Esophagus mucosa (tissue), 1 donor: ENCODE results near the gene POP4. TPM values are rescaled to one million over a fixed set of nuclear protein-coding genes. Genes with fewer than 3 reads are reported as not detected.
"Not testable (repeated sequence)": the region's sequence is repeated elsewhere in the genome, so short reads cannot be mapped to it uniquely, and the experiment has no call there.

Experiments used
- ATAC-seq: fragments of 200-7000 bp; cut with Tn5 transposase; one replicate; pipeline ENCODE4 v1.9.1; 2020
- total RNA-seq: library from RNA; stranded (reverse); gene quantifications from one replicate; pipeline ENCODE4 v1.2.4, GENCODE V29; 2023
- donor health status: DM: yes; HTN: yes; CAD: no.

The POP4 gene
- total RNA-seq, 1 donor from 2014 or later, result 49.3 TPM

DNA sequence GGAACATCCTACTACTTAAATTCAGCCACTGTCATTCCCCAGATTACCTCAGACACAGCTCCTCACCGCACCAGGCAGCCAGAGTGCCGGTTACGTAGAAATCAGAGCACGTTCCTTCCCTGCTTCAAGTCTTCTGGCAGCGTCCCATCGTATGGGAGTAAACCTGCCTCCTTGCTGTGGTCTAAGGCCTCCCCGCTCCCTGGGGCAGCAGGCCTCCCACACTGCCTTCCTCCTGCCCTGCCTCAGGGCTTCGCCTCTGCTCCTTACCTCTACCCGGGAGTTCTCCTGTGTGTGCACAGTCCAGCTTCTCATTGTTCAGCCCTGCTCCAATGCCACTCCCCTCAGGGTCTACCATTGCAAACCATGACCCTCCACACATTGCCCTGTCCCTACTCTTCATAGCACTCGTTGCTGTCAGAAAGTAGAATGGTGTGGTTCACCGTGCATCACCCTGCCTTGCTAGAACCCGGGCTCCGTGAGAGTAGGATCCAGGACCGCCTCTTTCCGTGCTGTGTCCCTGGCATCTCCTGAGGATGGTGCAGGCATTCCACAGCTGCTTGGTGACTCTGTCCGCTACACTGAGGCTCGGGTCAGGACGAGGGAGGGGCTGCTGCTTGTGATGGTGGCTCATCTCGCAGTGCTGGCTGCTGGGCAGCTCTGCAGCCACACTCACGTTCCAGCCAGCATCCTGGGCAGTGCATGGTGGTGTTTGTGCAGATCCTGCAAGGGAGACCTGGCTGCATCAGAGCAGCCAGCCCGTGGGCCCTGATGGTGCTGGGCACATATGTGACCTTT, 6.9 kb downstream of the POP4 start:
- no peak for ATAC-seq

DNA sequence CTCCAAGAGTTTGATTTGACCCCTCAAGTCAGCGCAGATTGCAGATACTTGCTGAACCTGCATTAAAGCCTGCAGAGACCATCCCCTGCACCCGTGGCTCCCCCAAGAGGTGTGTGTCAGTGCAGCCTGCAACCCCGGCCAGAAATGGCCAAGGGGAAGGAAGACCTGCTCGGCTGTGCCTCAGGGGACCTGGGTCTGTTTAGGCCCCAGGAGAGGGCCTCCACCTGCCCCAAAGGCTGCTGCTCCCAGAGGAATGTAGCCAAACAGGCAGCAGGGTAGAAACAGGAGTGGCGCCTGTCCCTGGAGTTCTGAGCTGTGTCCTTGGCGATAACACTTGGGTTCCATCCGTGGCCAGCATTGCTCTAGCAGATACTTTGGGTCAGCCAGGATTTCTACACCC, 8.0 kb downstream of the POP4 start:
- no peak for ATAC-seq

- ATAC-seq, result no peak
Observed at GRCh38 chr19:29614780-29615179, 8.7 kb downstream of the POP4 start.

DNA sequence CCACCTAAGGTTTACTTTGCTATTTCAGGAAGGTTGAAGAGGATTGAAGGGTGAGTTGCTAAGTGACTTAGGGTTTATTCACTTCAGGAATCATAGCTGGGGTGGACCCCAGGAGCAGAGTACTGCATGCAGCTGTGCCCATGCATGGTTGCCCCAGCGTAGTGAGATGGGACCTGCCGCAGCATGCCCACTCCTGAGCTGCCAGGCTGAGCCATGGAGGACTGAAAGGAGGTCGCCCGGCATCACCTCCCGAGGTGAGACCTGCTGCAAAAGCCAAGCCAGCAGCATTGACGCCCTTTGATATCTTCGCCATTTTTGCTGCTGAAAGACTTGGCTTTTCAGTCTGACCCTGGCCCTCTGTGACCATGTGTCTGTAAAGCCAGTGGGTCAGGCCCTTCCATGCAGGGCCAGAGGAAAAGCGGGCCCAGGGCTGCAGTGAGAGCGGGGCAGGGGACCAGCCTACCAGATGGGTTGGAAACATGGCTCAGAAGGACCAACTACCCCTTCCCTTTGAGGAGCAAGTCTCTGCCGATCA, 9.9 kb downstream of the POP4 start:
- ATAC-seq, result no peak

GRCh38 chr19:29616541-29616940, 10.5 kb downstream of the POP4 start:
- ATAC-seq, result no peak

DNA sequence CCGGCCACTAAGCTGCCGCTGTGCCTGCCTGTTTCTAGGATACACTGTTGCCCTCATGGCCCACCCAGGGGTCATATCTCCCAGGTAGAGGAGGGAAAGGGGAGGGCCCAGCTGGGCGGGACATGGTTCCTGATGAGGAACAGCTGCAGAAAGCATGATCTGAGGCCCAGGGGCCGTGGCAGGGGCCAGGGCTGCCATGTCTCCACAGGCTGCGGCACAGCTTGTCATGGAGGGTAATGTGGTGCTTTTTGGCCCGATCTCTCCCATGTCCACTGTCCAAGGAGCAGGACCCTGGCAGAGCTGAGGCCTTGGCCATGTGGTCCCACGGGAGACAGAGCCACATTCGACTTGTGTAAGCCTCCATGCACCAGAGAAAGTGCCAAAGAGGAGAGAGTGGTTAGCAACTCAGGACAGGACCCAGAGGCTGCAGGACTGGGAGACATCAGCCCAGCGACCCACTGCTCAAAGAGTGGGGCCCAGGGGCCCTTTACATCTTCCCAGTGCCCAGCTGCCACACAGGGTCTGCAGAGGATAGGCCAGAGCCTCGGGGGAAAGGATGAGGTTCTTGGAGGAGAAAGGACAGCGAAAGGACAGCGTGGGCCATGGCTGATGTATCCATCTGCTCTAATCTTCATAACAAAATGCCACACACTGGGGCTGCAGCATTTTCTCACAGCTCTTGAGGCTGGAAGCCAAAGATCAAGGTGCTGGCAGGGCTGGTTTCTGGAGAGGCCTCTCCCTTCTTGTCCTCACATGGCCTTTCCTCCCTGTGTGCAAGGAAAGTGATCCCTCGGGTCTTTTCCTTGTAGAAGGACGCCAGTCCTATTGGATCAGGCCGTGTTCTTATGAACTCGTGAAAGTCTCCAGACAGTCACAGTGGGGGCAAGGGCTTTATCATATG, 11.5 kb downstream of the POP4 start:
- no peak for ATAC-seq

- ATAC-seq, result no peak
Observed at GRCh38 chr19:29618434-29618833, 12.4 kb downstream of the POP4 start.

DNA sequence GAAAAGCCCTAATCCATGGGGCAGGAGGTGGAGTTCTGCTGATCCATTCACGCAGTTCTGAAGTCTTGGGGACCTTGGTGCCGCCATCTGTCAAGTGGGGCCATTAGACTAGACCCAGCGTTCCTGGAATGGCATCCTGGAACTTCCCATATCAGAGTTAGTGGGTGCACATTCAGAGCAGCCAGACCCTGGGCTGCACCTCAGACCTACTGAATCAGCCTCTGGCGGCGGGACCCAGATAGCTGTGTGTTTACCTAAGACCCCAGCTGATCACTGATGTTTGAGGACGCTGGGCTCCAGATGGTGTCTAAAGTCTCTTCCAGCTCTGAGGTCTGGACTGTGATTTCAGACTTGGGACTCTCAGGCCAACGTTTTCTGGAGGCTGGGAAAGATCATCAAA, 12.8 kb downstream of the POP4 start:
- no peak for ATAC-seq

GRCh38 chr19:29620931-29621351, 14.9 kb downstream of the POP4 start:
- ATAC-seq, result no peak

DNA sequence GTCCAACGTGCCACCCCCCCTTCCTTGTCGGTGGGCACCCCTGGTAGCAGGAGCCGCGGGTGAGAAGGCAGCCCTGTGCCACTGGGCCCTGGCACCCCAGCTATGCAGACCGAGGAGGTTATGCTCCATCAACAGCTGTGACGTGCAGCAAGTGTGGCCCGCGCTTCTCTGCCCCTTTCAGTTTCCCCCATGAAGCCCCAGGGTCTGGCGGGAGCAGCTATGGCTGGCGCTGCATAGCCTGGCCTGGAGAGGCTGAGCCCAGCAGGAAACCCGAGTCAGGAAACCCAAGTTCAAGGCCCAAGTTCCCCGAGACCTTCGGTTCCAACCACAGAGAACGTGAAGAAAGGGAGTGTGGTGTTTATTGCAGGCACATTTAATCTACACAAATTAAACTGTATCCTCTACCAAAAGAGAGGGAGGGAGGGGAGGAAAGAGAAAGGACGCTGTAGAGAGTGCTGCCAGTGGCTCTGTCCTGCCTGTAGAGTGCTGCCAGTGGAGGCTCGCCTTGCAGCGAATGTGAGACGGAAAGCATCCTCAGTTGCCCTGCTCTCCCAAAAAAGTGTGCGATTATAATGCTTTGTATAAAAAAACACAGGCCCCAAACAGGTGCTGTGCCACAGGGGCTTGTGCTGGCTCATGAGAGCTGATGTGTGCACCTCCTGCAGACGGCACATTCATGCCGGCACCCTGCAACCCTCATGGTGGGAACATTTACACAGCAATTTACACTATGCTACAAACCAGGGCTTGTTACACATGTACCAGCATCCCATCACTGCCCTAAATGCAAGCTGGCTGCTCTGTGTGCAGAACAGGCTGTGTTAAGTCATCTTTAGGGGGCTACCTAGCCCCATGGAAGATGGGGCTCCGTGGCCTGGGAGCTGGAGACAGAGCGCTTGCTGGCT, 16.3 kb downstream of the POP4 start:
- no peak for ATAC-seq

- ATAC-seq, result no peak
Observed at GRCh38 chr19:29623726-29624488, 17.8 kb downstream of the POP4 start.

- ATAC-seq, result no peak
Observed at GRCh38 chr19:29624489-29625185, 18.6 kb downstream of the POP4 start.

GRCh38 chr19:29625186-29625651, 19.1 kb downstream of the POP4 start:
- no peak for ATAC-seq

DNA sequence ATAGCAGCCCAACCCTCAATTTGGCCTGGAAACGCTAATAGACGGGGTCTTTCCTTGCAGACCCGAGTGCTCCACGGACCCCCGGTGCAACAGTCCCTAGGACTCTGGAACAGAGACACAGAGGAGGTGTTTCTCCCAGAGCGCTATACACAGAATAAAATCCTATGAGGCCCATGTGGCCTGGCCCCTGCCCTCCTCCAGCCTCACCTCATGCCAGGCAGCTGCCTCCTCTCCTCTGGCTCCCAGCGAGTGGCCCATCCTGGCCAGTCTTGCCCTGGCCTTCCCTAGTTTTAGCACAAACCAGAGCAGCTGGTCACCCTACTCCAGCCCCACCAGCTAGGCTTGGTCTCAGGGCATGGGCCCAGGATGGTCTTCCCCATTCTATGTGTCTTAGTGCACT, 20.3 kb downstream of the POP4 start:
- no peak for ATAC-seq

- ATAC-seq, result not testable (repeated sequence)
Observed at GRCh38 chr19:29626832-29627231, 20.7 kb downstream of the POP4 start.

GRCh38 chr19:29628661-29629385, 22.7 kb downstream of the POP4 start:
- no peak for ATAC-seq

GRCh38 chr19:29629836-29630534, 23.9 kb downstream of the POP4 start:
- peak; percentile 57 for ATAC-seq

DNA sequence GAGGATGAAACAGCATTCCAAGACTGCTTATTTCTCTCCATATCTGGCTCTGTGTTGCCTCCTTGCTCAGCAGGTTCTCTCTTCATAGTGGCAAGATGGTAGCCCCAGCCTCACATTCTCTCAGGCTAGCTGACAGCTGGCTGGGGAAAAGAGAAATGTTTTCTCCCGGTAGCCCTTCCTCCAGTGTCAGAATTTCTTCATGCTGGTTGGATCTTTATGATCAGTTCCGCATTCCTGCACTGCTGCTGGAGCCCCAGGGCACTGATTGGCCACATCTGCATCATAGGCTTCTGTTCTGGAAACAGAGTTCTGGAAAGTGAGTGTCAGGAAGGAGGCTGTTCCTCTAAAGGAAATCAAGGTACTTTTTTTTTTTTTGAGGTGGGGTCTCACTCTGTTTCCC, 24.6 kb downstream of the POP4 start:
- no peak for ATAC-seq

DNA sequence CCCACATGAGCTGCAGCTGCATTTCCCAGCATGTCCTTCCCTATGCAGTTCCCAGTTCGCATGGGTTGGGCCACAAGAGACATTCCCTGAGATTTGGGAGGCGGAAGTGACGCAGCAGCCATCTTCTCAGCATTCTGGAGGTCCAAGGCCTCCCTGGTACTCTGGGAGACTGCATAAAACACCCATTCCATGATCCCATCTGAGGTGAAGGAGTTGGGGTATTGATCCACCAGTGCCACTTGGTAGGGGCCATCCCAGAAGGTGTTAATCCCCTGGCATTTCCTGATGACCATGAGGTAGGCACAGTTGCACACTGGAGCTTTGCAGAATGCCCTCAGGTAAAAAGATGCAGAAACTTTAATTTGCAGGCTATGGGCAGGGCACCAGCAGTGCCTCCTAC, 25.4 kb downstream of the POP4 start:
- ATAC-seq, result no peak
